Measurements from ENCODE around the gene GRK6. TPM values are rescaled to one million over a fixed set of nuclear protein-coding genes. Genes with fewer than 3 reads are reported as not detected.

GRK6 gene
- total and polyA plus RNA-seq, 9 of the 15 experiments (the other 6 are each of a cell fraction or from before 2014, with no cell fraction given), result 0.63 to 122 (median 44.5) TPM

- TF ChIP-seq RERE (CRISPR knock-in tag; IDR thresholded peaks at IDR 0.05; ENCODE audit: borderline replicate concordance) (no peak), ARID3A (IDR thresholded peaks at IDR 0.05; ENCODE audit: borderline replicate concordance, low read depth, low read length) (no peak), FOXP1 (CRISPR knock-in tag; IDR thresholded peaks at IDR 0.05) (no peak), ZNF830 (CRISPR knock-in tag; IDR thresholded peaks at IDR 0.05) (peak; percentile 62; the same call in 1 of the 2 replicates), MGA (IDR thresholded peaks at IDR 0.05) (peak; percentile 92), ZC3H8 (IDR thresholded peaks at IDR 0.05) (0 out of 2 replicates have a peak, but pooled peaks have one; percentile 35), SMARCA5 (IDR thresholded peaks at IDR 0.05) (no peak)
Measured at GRCh38 chr5:177378884-177379883, 47.3 kb upstream of the GRK6 start (continued).

All from K562 (cell line).